GM20000 (cell line): ENCODE measurements around the gene NOTCH2.

ENCODE experiments used
- DNase-seq: peaks from one replicate; pipeline ENCODE4 v3.0.0; 2012; ENCODE audit warnings: low spot score
- TF ChIP-seq, protein P1 (sequence below): IDR thresholded peaks from 2 replicates; pipeline ENCODE4 v1.5.1; 2012; ENCODE audit warnings: mild to moderate bottlenecking, control low read depth; ENCODE audit errors: extremely low read depth, missing control alignments

The NOTCH2 gene

DNA sequence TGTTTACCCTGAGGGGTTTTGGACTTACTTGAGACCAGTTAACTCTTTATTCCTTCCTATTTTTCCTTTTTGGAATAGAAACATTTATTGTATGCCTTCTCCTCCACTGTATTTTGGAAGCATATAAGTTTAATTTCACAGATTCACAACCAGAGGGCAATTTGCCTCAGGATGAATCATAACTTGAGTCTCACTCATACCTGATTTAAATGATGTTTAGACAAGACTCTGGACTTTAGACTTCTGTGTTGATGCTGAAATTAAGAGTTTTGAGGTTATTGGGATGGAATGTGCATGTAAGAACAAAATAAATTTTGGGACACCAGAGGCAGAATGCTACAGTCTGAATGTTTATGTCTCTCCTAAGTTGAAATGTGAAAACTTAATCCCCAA is 166.0 kb downstream of the NOTCH2 start:
- no peak for DNase-seq
- TF ChIP-seq, protein P1, sequence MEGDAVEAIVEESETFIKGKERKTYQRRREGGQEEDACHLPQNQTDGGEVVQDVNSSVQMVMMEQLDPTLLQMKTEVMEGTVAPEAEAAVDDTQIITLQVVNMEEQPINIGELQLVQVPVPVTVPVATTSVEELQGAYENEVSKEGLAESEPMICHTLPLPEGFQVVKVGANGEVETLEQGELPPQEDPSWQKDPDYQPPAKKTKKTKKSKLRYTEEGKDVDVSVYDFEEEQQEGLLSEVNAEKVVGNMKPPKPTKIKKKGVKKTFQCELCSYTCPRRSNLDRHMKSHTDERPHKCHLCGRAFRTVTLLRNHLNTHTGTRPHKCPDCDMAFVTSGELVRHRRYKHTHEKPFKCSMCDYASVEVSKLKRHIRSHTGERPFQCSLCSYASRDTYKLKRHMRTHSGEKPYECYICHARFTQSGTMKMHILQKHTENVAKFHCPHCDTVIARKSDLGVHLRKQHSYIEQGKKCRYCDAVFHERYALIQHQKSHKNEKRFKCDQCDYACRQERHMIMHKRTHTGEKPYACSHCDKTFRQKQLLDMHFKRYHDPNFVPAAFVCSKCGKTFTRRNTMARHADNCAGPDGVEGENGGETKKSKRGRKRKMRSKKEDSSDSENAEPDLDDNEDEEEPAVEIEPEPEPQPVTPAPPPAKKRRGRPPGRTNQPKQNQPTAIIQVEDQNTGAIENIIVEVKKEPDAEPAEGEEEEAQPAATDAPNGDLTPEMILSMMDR: no peak

DNA sequence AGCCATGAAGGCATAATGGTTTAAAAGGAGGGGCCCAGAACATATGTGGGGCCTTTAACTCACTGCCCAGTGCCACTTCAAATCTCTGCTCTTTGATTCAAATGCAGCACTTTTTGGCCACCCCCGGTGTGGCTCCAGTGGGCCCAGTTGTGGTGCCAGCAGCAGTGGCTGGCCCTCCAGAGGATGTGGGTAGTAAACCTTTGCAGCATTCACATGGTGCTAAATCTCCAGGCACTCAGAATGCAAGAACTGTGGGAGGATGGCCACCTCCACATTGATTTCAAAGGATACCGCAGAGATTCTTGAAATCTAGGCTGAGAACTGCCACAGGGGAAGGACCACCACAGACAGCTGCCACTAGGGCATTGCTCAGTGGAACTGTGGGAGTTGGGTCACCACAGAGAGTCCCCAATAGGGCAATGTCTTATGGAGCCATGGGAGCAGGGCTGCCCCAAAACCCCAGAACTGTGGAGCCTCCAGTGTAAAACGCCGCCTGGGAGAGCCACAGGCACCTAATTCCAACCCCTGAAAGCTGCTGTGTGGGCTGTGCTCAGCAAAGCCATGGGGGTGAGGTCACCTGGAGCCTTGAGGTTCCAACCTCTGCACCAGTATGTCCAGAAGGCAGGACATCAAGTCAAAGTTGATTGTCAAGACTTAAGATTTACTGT is 166.6 kb downstream of the NOTCH2 start:
- TF ChIP-seq, protein P1: no peak
- DNase-seq: no peak

DNA sequence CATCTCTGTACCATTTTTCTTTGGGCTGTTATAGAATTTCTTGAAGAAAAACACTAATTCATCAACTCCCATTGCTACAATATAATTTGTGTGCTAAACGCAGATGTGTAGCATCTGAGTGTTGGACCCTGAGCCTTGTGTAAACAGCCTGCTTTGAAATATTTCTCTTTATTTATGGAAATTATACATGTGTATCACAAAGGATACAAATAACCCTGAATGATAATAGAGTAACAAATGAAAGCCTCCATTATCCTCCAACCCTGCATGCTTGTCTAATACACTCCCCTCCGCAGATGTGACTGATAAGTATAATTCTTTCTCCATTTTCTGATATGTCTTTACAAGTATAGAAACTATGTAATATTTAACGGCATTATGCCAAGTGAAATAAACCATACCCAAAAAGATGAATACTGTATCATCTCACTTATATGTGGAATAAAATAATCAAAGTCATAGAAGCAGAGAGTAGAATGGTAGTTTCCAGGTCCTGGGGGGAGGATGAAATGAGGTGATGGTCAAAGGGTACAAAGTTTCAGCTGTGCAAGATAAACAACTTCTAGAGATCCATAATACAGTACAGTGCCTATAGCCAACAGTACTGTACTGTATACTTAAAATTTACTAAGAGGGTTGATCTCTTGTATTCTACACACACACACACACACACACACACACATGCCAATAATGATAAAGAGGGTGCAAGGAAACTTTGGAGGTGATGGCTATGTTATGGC is 170.3 kb downstream of the NOTCH2 start:
- DNase-seq: no peak

DNA sequence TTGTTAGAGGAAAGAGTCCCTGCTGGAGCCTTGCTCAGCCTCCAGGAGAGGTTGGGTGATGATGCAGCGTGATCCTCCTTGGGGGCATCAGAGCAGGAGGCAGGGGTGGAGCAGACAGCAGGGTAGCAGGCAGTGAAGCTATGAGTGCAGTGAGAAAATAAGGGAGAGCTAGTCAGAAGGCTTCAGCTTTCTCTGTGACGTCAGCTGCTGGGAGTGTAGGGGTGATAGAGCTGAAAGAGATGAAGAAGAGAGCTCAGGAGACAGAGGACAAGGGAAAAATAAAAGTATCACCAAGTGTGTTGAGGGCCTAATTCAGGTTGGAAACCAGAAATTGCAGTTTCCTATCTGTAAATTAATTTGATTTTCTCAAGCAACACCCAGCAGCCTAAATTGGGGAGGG is 170.9 kb downstream of the NOTCH2 start:
- TF ChIP-seq, protein P1: no peak
- no peak for DNase-seq

More for the DNA sequence above, 170.3 kb downstream of the NOTCH2 start:
- TF ChIP-seq, protein P1: no peak

DNA sequence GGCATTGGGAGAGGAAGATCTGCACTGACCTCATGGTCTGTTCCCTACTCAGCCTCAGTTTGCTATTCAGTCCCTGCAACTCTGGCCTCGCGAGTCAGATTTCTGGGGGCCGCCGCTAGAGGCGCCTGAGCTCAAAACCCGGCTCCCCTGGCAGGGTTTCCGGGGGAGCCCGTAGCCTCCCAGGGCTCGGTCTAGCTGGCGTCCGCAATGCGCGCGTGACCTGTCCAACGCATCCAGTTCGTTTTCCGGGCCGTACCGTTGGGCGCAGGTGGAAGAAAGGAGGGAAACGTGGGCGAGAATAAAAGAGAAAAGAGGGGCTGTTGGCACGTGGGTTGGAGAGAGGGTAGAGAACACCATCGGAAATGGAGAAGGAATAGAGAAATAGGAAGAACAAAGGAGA is 173.2 kb downstream of the NOTCH2 start, which contains the start of gene ADAM30:
Gene ADAM30 (minus strand): TSS at position 213 of the 400 bp plus-strand sequence. CDS start 179 bp downstream, at position 34.
- TF ChIP-seq, protein P1: no peak
- DNase-seq: no peak

DNA sequence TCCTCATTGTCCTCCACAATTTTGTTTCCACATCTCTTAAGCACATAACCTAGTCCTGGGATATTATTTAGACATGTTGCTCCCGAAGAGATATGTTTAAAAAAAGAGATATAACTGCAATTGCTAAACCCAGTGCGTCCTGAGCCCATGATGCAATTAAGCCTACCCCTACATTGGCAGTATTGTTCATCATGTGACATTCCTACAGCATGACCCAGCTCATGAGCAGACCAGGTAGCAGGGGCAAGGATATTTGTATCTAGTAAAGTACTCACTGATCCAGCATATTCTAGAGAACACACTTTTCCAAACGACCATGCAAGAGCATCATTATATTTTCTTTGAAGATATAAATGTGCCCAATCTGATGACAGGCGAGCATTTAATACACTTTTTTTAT is 174.4 kb downstream of the NOTCH2 start:
- TF ChIP-seq, protein P1: no peak
- DNase-seq: no peak
